GM19193 (cell line): ENCODE results near the gene TSPAN12.
A peak's percentile ranks its signal among the peaks of the same experiment; 100 is the strongest.

ENCODE experiments used
- POLR2A ChIP-seq: IDR thresholded peaks from 4 replicates; pipeline ENCODE4 v1.6.1; 2011; ENCODE audit not compliant: insufficient read depth, insufficient read length; ENCODE audit errors: extremely low read depth

The TSPAN12 gene

GRCh38 chr7:120856621-120857352 is 1.2 kb downstream of the TSPAN12 start:
- TF ChIP-seq POLR2A = peak; percentile 41

- no peak for TF ChIP-seq POLR2A
These were observed 1.7 kb downstream of the TSPAN12 start for GRCh38 chr7:120856198-120856597.

- TF ChIP-seq POLR2A = no peak
These were observed 5.2 kb downstream of the TSPAN12 start for GRCh38 chr7:120852700-120853099.

GRCh38 chr7:120843109-120843508 is 14.8 kb downstream of the TSPAN12 start:
- no peak for TF ChIP-seq POLR2A

GRCh38 chr7:120842121-120842621 is 15.8 kb downstream of the TSPAN12 start:
- no peak for TF ChIP-seq POLR2A

- TF ChIP-seq POLR2A = no peak
These were observed 16.3 kb downstream of the TSPAN12 start for GRCh38 chr7:120841608-120842007.

GRCh38 chr7:120838281-120838682 is 19.7 kb downstream of the TSPAN12 start:
- no peak for TF ChIP-seq POLR2A

- no peak for TF ChIP-seq POLR2A
These were observed 20.3 kb downstream of the TSPAN12 start for GRCh38 chr7:120837599-120837998.

- no peak for TF ChIP-seq POLR2A
These were observed 21.3 kb downstream of the TSPAN12 start for GRCh38 chr7:120836556-120837115.

- TF ChIP-seq POLR2A = no peak
These were observed 23.2 kb downstream of the TSPAN12 start for GRCh38 chr7:120834726-120835125.

- no peak for TF ChIP-seq POLR2A
These were observed 24.4 kb downstream of the TSPAN12 start for GRCh38 chr7:120833546-120833945.

- no peak for TF ChIP-seq POLR2A
These were observed 25.1 kb downstream of the TSPAN12 start for GRCh38 chr7:120832803-120833202.

- no peak for TF ChIP-seq POLR2A
These were observed 26.7 kb downstream of the TSPAN12 start for GRCh38 chr7:120831260-120831659.

GRCh38 chr7:120829487-120829886 is 28.5 kb downstream of the TSPAN12 start:
- no peak for TF ChIP-seq POLR2A

- TF ChIP-seq POLR2A = no peak
These were observed 29.4 kb downstream of the TSPAN12 start for GRCh38 chr7:120828528-120828927.
